Activated naive CD8-positive, alpha-beta T cell treated with anti-CD3 and anti-CD28 coated beads for 36 hours (primary cell): ENCODE measurements around the gene CARM1. TPM values are rescaled to one million over a fixed set of nuclear protein-coding genes. Genes with fewer than 3 reads are reported as not detected.
"Not testable (repeated sequence)": the region's sequence is repeated elsewhere in the genome, so short reads cannot be mapped to it uniquely, and the experiment has no call there.

ENCODE experiments used
- DNase-seq: peaks from one replicate; pipeline ENCODE4 v3.0.0; 2021
- H3K27ac Mint-ChIP-seq: one replicate; pipeline ENCODE4 v1.8.0; 2022; ENCODE audit warnings: mild to moderate bottlenecking, moderate library complexity, mixed read lengths
- H3K27me3 Mint-ChIP-seq: one replicate; pipeline ENCODE4 v1.8.0; 2022; ENCODE audit warnings: mild to moderate bottlenecking, mixed read lengths
- H3K36me3 Mint-ChIP-seq: one replicate; pipeline ENCODE4 v1.8.0; 2021; ENCODE audit warnings: mild to moderate bottlenecking, mixed read lengths
- H3K4me1 Mint-ChIP-seq: one replicate; pipeline ENCODE4 v1.8.0; 2021; ENCODE audit warnings: mixed read lengths
- H3K4me3 Mint-ChIP-seq: one replicate; pipeline ENCODE4 v1.8.0; 2022; ENCODE audit warnings: mild to moderate bottlenecking, moderate library complexity, mixed read lengths
- H3K9me3 Mint-ChIP-seq: one replicate; pipeline ENCODE4 v1.8.0; 2022; ENCODE audit warnings: mixed read lengths
- total RNA-seq, 2 experiments: library from RNA; stranded (reverse); gene quantifications; one replicate each; pipeline ENCODE4 v1.2.3, GENCODE V29; 2021

The CARM1 gene
- total RNA-seq, 2 experiments from 2014 or later, result 85.0 to 86.8 TPM

GRCh38 chr19:10836479-10837330 lies 34.6 kb upstream of the CARM1 start:
- peaks cover 14% of the 10 kb centered on the region for H3K4me1 Mint-ChIP-seq
- H3K9me3 Mint-ChIP-seq, result peaks cover 11% of the 10 kb centered on the region
- H3K27ac Mint-ChIP-seq, result peak overlapping the region; percentile 99
- peak overlapping the region; percentile 95 for H3K4me3 Mint-ChIP-seq
- DNase-seq, result peak; percentile 88
- H3K27me3 Mint-ChIP-seq, result no peaks in the 10 kb centered on the region
- H3K36me3 Mint-ChIP-seq, result peaks cover 22% of the 10 kb centered on the region

- H3K4me3 Mint-ChIP-seq, H3K27me3 Mint-ChIP-seq, DNase-seq, H3K27ac Mint-ChIP-seq: not testable (repeated sequence)
- Mint-ChIP-seq H3K36me3 (peaks cover 20% of the 10 kb centered on the region), H3K9me3 (peaks cover 11% of the 10 kb centered on the region), H3K4me1 (peaks cover 14% of the 10 kb centered on the region)
These were observed 33.7 kb upstream of the CARM1 start for GRCh38 chr19:10837649-10838048.

- Mint-ChIP-seq H3K27me3 (no peaks in the 10 kb centered on the region), H3K27ac (no peak overlapping the region), H3K4me3 (no peak overlapping the region), H3K4me1 (peaks cover 14% of the 10 kb centered on the region), H3K9me3 (peaks cover 11% of the 10 kb centered on the region), H3K36me3 (peaks cover 20% of the 10 kb centered on the region)
- no peak for DNase-seq
These were observed 33.0 kb upstream of the CARM1 start for GRCh38 chr19:10838377-10838776.

GRCh38 chr19:10839114-10840050 lies 32.0 kb upstream of the CARM1 start:
- DNase-seq, result no peak
- Mint-ChIP-seq H3K4me3 (no peak overlapping the region), H3K4me1 (peaks cover 12% of the 10 kb centered on the region), H3K36me3 (peaks cover 20% of the 10 kb centered on the region), H3K27ac (no peak overlapping the region), H3K9me3 (peaks cover 11% of the 10 kb centered on the region), H3K27me3 (no peaks in the 10 kb centered on the region)

- Mint-ChIP-seq H3K4me1 (peaks cover 2% of the 10 kb centered on the region), H3K36me3 (peaks cover 2% of the 10 kb centered on the region), H3K9me3 (peaks cover 8% of the 10 kb centered on the region), H3K4me3 (no peak overlapping the region), H3K27me3 (no peaks in the 10 kb centered on the region), H3K27ac (no peak overlapping the region)
- no peak for DNase-seq
These were observed 28.6 kb upstream of the CARM1 start for GRCh38 chr19:10842788-10843187.

GRCh38 chr19:10846500-10847202 lies 24.7 kb upstream of the CARM1 start:
- Mint-ChIP-seq H3K9me3 (peaks cover 6% of the 10 kb centered on the region), H3K27ac (no peak overlapping the region), H3K27me3 (no peaks in the 10 kb centered on the region), H3K36me3 (no peaks in the 10 kb centered on the region), H3K4me3 (no peak overlapping the region), H3K4me1 (peaks cover 10% of the 10 kb centered on the region)
- no peak for DNase-seq

- Mint-ChIP-seq H3K36me3 (no peaks in the 10 kb centered on the region), H3K4me3 (peak within 1 kb of the TSS; percentile 49), H3K9me3 (peaks cover 6% of the 10 kb centered on the region), H3K4me1 (peaks cover 10% of the 10 kb centered on the region), H3K27me3 (no peaks in the 10 kb centered on the region), H3K27ac (peak within 1 kb of the TSS; percentile 14)
- DNase-seq, result no peak
These were observed 23.0 kb upstream of the CARM1 start, which contains the start of gene C19orf38 for GRCh38 chr19:10848230-10848856. TSS of gene C19orf38 (plus strand) at chr19:10848415. CDS start at chr19:10848509, 94 bp downstream.

GRCh38 chr19:10850631-10851030 lies 20.7 kb upstream of the CARM1 start:
- no peak for DNase-seq
- peaks cover 5% of the 10 kb centered on the region for H3K9me3 Mint-ChIP-seq
- H3K36me3 Mint-ChIP-seq, result no peaks in the 10 kb centered on the region
- no peak overlapping the region for H3K27ac Mint-ChIP-seq
- no peak overlapping the region for H3K4me3 Mint-ChIP-seq
- no peaks in the 10 kb centered on the region for H3K27me3 Mint-ChIP-seq
- peaks cover 10% of the 10 kb centered on the region for H3K4me1 Mint-ChIP-seq

- DNase-seq, result no peak
- Mint-ChIP-seq H3K27me3 (no peaks in the 10 kb centered on the region), H3K36me3 (no peaks in the 10 kb centered on the region), H3K27ac (no peak overlapping the region), H3K4me1 (peaks cover 10% of the 10 kb centered on the region), H3K9me3 (no peaks in the 10 kb centered on the region), H3K4me3 (no peak overlapping the region)
These were observed 19.1 kb upstream of the CARM1 start for GRCh38 chr19:10852098-10852800.

GRCh38 chr19:10852941-10853340 lies 18.4 kb upstream of the CARM1 start:
- no peak for DNase-seq
- Mint-ChIP-seq H3K27ac (no peak overlapping the region), H3K4me1 (peaks cover 7% of the 10 kb centered on the region), H3K27me3 (no peaks in the 10 kb centered on the region), H3K4me3 (no peak overlapping the region), H3K9me3 (no peaks in the 10 kb centered on the region), H3K36me3 (no peaks in the 10 kb centered on the region)

GRCh38 chr19:10854350-10855089 lies 16.8 kb upstream of the CARM1 start:
- Mint-ChIP-seq H3K4me3 (no peak overlapping the region), H3K4me1 (no peaks in the 10 kb centered on the region), H3K9me3 (no peaks in the 10 kb centered on the region), H3K27ac (no peak overlapping the region), H3K27me3 (no peaks in the 10 kb centered on the region), H3K36me3 (no peaks in the 10 kb centered on the region)
- DNase-seq, result no peak

- H3K4me1 Mint-ChIP-seq, result no peaks in the 10 kb centered on the region
- no peaks in the 10 kb centered on the region for H3K9me3 Mint-ChIP-seq
- H3K27ac Mint-ChIP-seq, result no peak overlapping the region
- no peak for DNase-seq
- H3K36me3 Mint-ChIP-seq, result no peaks in the 10 kb centered on the region
- no peaks in the 10 kb centered on the region for H3K27me3 Mint-ChIP-seq
- no peak overlapping the region for H3K4me3 Mint-ChIP-seq
These were observed 15.4 kb upstream of the CARM1 start for GRCh38 chr19:10855879-10856522.

- not testable (repeated sequence) for H3K4me3 Mint-ChIP-seq, H3K27ac Mint-ChIP-seq, H3K27me3 Mint-ChIP-seq
These were observed 14.5 kb upstream of the CARM1 start for GRCh38 chr19:10856899-10857298.

More at GRCh38 chr19:10856899-10857298, 14.5 kb upstream of the CARM1 start:
- H3K4me1 Mint-ChIP-seq, H3K36me3 Mint-ChIP-seq, H3K9me3 Mint-ChIP-seq, DNase-seq: not testable (repeated sequence)
